H9 (cell line): ENCODE data around the gene FHOD1. TPM values are rescaled to one million over a fixed set of nuclear protein-coding genes. Genes with fewer than 3 reads are reported as not detected.

ENCODE experiments used
- DNase-seq: peaks from one replicate; pipeline ENCODE4 v3.0.0-alpha.2; 2017
- H2AFZ ChIP-seq: one replicate; pipeline ENCODE4 v1.6.1; 2013; ENCODE audit warnings: mild to moderate bottlenecking, low read length, control low read depth, moderate library complexity
- H2AK5ac ChIP-seq: 2 replicates; pipeline ENCODE4 v1.6.1; 2013; ENCODE audit warnings: low read length, control low read depth, mixed read lengths; ENCODE audit not compliant: insufficient read length
- H2BK120ac ChIP-seq: one replicate; pipeline ENCODE4 v1.6.1; 2013; ENCODE audit warnings: low read depth, mild to moderate bottlenecking, low read length, control low read depth, inconsistent platforms; ENCODE audit not compliant: poor library complexity, severe bottlenecking
- H2BK12ac ChIP-seq: 2 replicates; pipeline ENCODE4 v1.6.1; 2013; ENCODE audit warnings: low read length, control low read depth, mixed read lengths, low read depth; ENCODE audit not compliant: insufficient read length
- H2BK15ac ChIP-seq: 2 replicates; pipeline ENCODE4 v1.6.1; 2013; ENCODE audit warnings: low read depth, low read length, control low read depth
- H2BK20ac ChIP-seq: one replicate; pipeline ENCODE4 v1.6.1; 2013; ENCODE audit warnings: low read depth, mild to moderate bottlenecking, low read length, control low read depth, inconsistent platforms; ENCODE audit not compliant: poor library complexity, severe bottlenecking
- H2BK5ac ChIP-seq: 2 replicates; pipeline ENCODE4 v1.6.1; 2013; ENCODE audit warnings: low read length, control low read depth, mixed read lengths; ENCODE audit not compliant: insufficient read length
- H3K14ac ChIP-seq: 2 replicates; pipeline ENCODE4 v1.6.1; 2013; ENCODE audit warnings: low read length, control low read depth; ENCODE audit not compliant: insufficient read depth
- H3K18ac ChIP-seq: 2 replicates; pipeline ENCODE4 v1.6.1; 2013; ENCODE audit warnings: low read depth, mild to moderate bottlenecking, mixed read lengths, low read length, control low read depth; ENCODE audit not compliant: insufficient read length
- H3K23ac ChIP-seq: 2 replicates; pipeline ENCODE4 v1.6.1; 2013; ENCODE audit warnings: low read length, control low read depth, mixed read lengths, low read depth; ENCODE audit not compliant: insufficient read length
- H3K23me2 ChIP-seq: 2 replicates; pipeline ENCODE4 v1.6.1; 2013; ENCODE audit warnings: low read depth, mild to moderate bottlenecking, mixed read lengths, low read length, control low read depth; ENCODE audit not compliant: insufficient read length, poor library complexity, severe bottlenecking
- H3K27ac ChIP-seq: 2 replicates; pipeline ENCODE4 v1.5.1; 2013; ENCODE audit warnings: low read length, control low read depth, mixed read lengths, low read depth; ENCODE audit not compliant: insufficient read length
- H3K27me3 ChIP-seq: 2 replicates; pipeline ENCODE4 v1.6.1; 2013; ENCODE audit warnings: low read length, control low read depth, inconsistent platforms; ENCODE audit not compliant: insufficient read depth
- H3K4ac ChIP-seq: 2 replicates; pipeline ENCODE4 v1.6.1; 2013; ENCODE audit warnings: low read depth, mild to moderate bottlenecking, control low read depth, inconsistent platforms, low read length, moderate library complexity
- H3K4me1 ChIP-seq: 2 replicates; pipeline ENCODE4 v1.6.1; 2013; ENCODE audit warnings: low read length, control low read depth, inconsistent platforms; ENCODE audit not compliant: insufficient read depth
- H3K4me2 ChIP-seq: 2 replicates; pipeline ENCODE4 v1.6.1; 2013; ENCODE audit warnings: low read length, control low read depth, mixed read lengths; ENCODE audit not compliant: insufficient read length, insufficient read depth
- H3K56ac ChIP-seq: 2 replicates; pipeline ENCODE4 v1.6.1; 2013; ENCODE audit warnings: low read depth, mild to moderate bottlenecking, mixed read lengths, low read length, control low read depth; ENCODE audit not compliant: insufficient read length
- H3K79me1 ChIP-seq: 2 replicates; pipeline ENCODE4 v1.6.1; 2013; ENCODE audit warnings: low read depth, mild to moderate bottlenecking, moderate library complexity, low read length, control low read depth, inconsistent platforms; ENCODE audit not compliant: insufficient read depth, poor library complexity, severe bottlenecking
- H3K79me2 ChIP-seq: 2 replicates; pipeline ENCODE4 v1.6.1; 2013; ENCODE audit warnings: low read length, control low read depth, inconsistent platforms; ENCODE audit not compliant: insufficient read depth
- H3K9ac ChIP-seq: 2 replicates; pipeline ENCODE4 v1.6.1; 2013; ENCODE audit warnings: low read length, control low read depth, mixed read lengths; ENCODE audit not compliant: insufficient read length; ENCODE audit errors: extremely low read depth
- H3K9me3 ChIP-seq: one replicate; pipeline ENCODE4 v1.6.1; 2013; ENCODE audit warnings: low read depth, low read length, inconsistent platforms; ENCODE audit not compliant: control insufficient read depth
- H3T11ph ChIP-seq: one replicate; pipeline ENCODE4 v1.6.1; 2013; ENCODE audit warnings: mild to moderate bottlenecking, low read length, control low read depth, inconsistent platforms
- H4K20me1 ChIP-seq: one replicate; pipeline ENCODE4 v1.6.1; 2013; ENCODE audit not compliant: control insufficient read depth, insufficient read length, insufficient read depth
- H4K5ac ChIP-seq: 2 replicates; pipeline ENCODE4 v1.6.1; 2013; ENCODE audit warnings: low read depth, mild to moderate bottlenecking, mixed read lengths, low read length, control low read depth; ENCODE audit not compliant: insufficient read length
- H4K8ac ChIP-seq: replicated peaks from 2 replicates; pipeline ENCODE4 v1.6.1; 2013; ENCODE audit warnings: low read length, control low read depth, mixed read lengths, low read depth; ENCODE audit not compliant: insufficient read length
- H4K91ac ChIP-seq: 2 replicates; pipeline ENCODE4 v1.6.1; 2013; ENCODE audit warnings: low read depth, mild to moderate bottlenecking, moderate library complexity, mixed read lengths, low read length, control low read depth; ENCODE audit not compliant: insufficient read length
- H3K27ac Mint-ChIP-seq, 3 experiments: 2 replicates in 2 of 3; 3 replicates in 1 of 3; pipeline ENCODE4 v1.8.0; 2020 to 2021; ENCODE audit warnings: mixed read lengths in 3 of 3, mild to moderate bottlenecking in 1 of 3, moderate library complexity in 1 of 3
- H3K27me3 Mint-ChIP-seq: 2 replicates; pipeline ENCODE4 v1.8.0; 2021; ENCODE audit warnings: low read depth, mild to moderate bottlenecking, moderate library complexity, mixed read lengths
- H3K36me3 Mint-ChIP-seq, 3 experiments: 2 replicates in 2 of 3; 3 replicates in 1 of 3; pipeline ENCODE4 v1.8.0; 2020 to 2021; ENCODE audit warnings: low read depth in 3 of 3, mixed read lengths in 3 of 3; ENCODE audit not compliant: insufficient read depth in 1 of 3
- H3K4me1 Mint-ChIP-seq, 2 experiments: 2 replicates each; pipeline ENCODE4 v1.8.0; 2020; ENCODE audit warnings: mixed read lengths in 2 of 2
- H3K4me3 Mint-ChIP-seq, 2 experiments: 2 replicates in 1 of 2; 3 replicates in 1 of 2; pipeline ENCODE4 v1.8.0; 2020 to 2021; ENCODE audit warnings: mild to moderate bottlenecking in 2 of 2, mixed read lengths in 2 of 2, moderate library complexity in 1 of 2
- H3K9me3 Mint-ChIP-seq, 2 experiments: 2 replicates in 1 of 2; 3 replicates in 1 of 2; pipeline ENCODE4 v1.8.0; 2020; ENCODE audit warnings: mild to moderate bottlenecking in 2 of 2, mixed read lengths in 2 of 2, moderate library complexity in 1 of 2
- WGBS: extraction: QIAGEN DNeasy Blood & Tissue Kit; methylation state at CpG from one replicate; pipeline ENCODE4 v1.1.7; 2013; ENCODE audit warnings: missing lambda C conversion rate, low lambda C conversion rate, mixed read lengths; ENCODE audit not compliant: insufficient read length; ENCODE audit errors: extremely low coverage; 5-methylcytosine and 5-hydroxymethylcytosine counted together
- total RNA-seq: library from RNA; stranded (reverse); gene quantifications from 2 replicates; pipeline ENCODE4 v1.2.1, GENCODE V29; 2021
- TF ChIP-seq, protein P1 (sequence below): fragments of 200-600 bp; sonication (generic); conservative IDR thresholded peaks from 3 replicates; pipeline ENCODE4 v1.8.0; 2021; ENCODE audit warnings: antibody characterized with exemption, mild to moderate bottlenecking

FHOD1 gene
- total RNA-seq, 1 experiment from 2014 or later, result 67.0 TPM

DNA sequence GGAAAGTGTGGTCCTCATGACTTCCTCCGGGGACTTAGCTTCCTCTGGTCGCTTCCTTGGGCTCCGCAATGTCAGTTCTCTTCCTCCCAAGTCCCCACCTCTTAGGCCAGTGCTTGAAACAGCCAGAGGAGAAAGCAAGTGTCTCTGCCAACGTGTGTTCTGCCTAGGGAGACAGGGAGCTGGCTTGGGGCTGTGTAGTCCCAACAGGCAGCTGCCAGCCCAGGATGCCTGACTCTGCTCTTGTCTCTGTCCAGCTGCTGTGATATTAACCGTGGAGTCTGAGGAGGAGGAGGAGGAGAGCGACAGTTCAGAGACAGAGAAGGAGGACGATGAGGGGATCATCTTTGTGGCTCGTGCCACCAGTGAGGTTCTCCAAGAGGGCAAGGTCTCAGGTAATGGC, 18.6 kb upstream of the FHOD1 start:
- Mint-ChIP-seq H3K4me3 (no peak overlapping the region), H3K27me3 (peaks cover 24% of the 10 kb centered on the region), H3K9me3 (no peaks in the 10 kb centered on the region), H3K36me3 (no peaks in the 10 kb centered on the region; a peak in 1 of 7 replicates), H3K27ac (no peak overlapping the region), H3K4me1 (peaks cover 0 to 4% of the 10 kb centered on the region in 2 experiments; a peak in 1 of 4 replicates)
- Histone ChIP-seq H2AFZ (no peak overlapping the region), H3K4ac (no peak overlapping the region), H4K91ac (no peak overlapping the region), H4K8ac (no peak overlapping the region), H3K79me2 (no peaks in the 10 kb centered on the region), H3K27me3 (no peaks in the 10 kb centered on the region; the same call in 1 of the 2 replicates), H3K9me3 (no peaks in the 10 kb centered on the region), H3T11ph (no peak overlapping the region), H2BK120ac (no peak overlapping the region), H3K9ac (no peak overlapping the region), H2BK20ac (no peak overlapping the region), H3K4me1 (no peaks in the 10 kb centered on the region), H3K56ac (no peak overlapping the region), H2BK5ac (no peak overlapping the region), H3K4me2 (no peak overlapping the region), H3K14ac (no peak overlapping the region), H3K23ac (no peak overlapping the region), H4K20me1 (no peaks in the 10 kb centered on the region), H4K5ac (no peak overlapping the region), H3K79me1 (no peaks in the 10 kb centered on the region), H3K23me2 (no peaks in the 10 kb centered on the region), H3K27ac (no peak overlapping the region), H2BK12ac (no peak overlapping the region), H2AK5ac (no peak overlapping the region), H2BK15ac (no peak overlapping the region), H3K18ac (no peak overlapping the region)
- TF ChIP-seq, protein P1, sequence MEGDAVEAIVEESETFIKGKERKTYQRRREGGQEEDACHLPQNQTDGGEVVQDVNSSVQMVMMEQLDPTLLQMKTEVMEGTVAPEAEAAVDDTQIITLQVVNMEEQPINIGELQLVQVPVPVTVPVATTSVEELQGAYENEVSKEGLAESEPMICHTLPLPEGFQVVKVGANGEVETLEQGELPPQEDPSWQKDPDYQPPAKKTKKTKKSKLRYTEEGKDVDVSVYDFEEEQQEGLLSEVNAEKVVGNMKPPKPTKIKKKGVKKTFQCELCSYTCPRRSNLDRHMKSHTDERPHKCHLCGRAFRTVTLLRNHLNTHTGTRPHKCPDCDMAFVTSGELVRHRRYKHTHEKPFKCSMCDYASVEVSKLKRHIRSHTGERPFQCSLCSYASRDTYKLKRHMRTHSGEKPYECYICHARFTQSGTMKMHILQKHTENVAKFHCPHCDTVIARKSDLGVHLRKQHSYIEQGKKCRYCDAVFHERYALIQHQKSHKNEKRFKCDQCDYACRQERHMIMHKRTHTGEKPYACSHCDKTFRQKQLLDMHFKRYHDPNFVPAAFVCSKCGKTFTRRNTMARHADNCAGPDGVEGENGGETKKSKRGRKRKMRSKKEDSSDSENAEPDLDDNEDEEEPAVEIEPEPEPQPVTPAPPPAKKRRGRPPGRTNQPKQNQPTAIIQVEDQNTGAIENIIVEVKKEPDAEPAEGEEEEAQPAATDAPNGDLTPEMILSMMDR, result no peak
- WGBS, result no CpG with 5 or more reads among the region's 8 CpGs
- DNase-seq, result no peak
